ENCODE data around the gene ABLIM3.

ABLIM3 gene

DNA sequence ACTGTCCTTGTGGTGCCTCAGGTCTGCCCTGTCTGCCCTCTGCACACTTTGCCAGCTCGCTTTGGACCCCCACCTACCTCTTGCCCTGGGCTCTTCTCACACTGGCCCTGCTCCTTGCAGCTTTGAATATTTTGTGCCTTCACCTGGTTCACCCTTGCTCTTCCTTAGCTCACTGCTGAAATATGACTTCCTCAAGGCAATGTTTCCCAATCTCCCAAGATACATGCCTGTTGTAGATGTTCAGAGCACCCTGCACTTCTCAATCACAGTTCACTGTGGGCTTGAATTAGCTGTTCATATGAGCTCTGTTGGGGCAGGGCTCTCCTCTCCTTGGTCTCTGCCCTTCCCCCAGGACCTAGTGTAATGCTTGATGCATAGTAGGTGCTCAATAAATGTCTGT lies 138.4 kb downstream of the ABLIM3 start:
- no peaks in the 10 kb centered on the region for H3K27me3 ChIP-seq (ENCODE audit: control insufficient read depth, insufficient read depth, low read length)
- no peak overlapping the region for H3K27ac ChIP-seq
- TF ChIP-seq, protein P1, sequence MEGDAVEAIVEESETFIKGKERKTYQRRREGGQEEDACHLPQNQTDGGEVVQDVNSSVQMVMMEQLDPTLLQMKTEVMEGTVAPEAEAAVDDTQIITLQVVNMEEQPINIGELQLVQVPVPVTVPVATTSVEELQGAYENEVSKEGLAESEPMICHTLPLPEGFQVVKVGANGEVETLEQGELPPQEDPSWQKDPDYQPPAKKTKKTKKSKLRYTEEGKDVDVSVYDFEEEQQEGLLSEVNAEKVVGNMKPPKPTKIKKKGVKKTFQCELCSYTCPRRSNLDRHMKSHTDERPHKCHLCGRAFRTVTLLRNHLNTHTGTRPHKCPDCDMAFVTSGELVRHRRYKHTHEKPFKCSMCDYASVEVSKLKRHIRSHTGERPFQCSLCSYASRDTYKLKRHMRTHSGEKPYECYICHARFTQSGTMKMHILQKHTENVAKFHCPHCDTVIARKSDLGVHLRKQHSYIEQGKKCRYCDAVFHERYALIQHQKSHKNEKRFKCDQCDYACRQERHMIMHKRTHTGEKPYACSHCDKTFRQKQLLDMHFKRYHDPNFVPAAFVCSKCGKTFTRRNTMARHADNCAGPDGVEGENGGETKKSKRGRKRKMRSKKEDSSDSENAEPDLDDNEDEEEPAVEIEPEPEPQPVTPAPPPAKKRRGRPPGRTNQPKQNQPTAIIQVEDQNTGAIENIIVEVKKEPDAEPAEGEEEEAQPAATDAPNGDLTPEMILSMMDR (IDR thresholded peaks at IDR 0.05), result no peak

GRCh38 chr5:149280124-149280523 lies 138.8 kb downstream of the ABLIM3 start:
- Histone ChIP-seq H3K9me3 (ENCODE audit: control insufficient read depth, low read length) (no peaks in the 10 kb centered on the region), H3K79me2 (peaks cover 11% of the 10 kb centered on the region), H3K4me2 (ENCODE audit: low read length) (no peak overlapping the region), H3K27me3 (ENCODE audit: control insufficient read depth, insufficient read depth, low read length) (no peaks in the 10 kb centered on the region), H2AFZ (no peak overlapping the region), H3K9ac (no peak overlapping the region), H3K27ac (no peak overlapping the region), H3K36me3 (ENCODE audit: control insufficient read depth, insufficient read depth, low read length) (no peaks in the 10 kb centered on the region), H3K4me3 (ENCODE audit: low read depth, low read length) (no peak overlapping the region), H3K4me1 (peaks cover 30% of the 10 kb centered on the region)
- TF ChIP-seq, protein P1 (IDR thresholded peaks at IDR 0.05), result no peak

More for the DNA sequence above, 138.4 kb downstream of the ABLIM3 start:
- H3K4me2 ChIP-seq (ENCODE audit: low read length), result no peak overlapping the region
- no peak overlapping the region for H2AFZ ChIP-seq
- no peak overlapping the region for H3K4me3 ChIP-seq (ENCODE audit: low read depth, low read length)
- no peak overlapping the region for H3K9ac ChIP-seq
- H3K36me3 ChIP-seq (ENCODE audit: control insufficient read depth, insufficient read depth, low read length), result no peaks in the 10 kb centered on the region
- H3K79me2 ChIP-seq, result peaks cover 11% of the 10 kb centered on the region
- H3K4me1 ChIP-seq, result peaks cover 30% of the 10 kb centered on the region
- H3K9me3 ChIP-seq (ENCODE audit: control insufficient read depth, low read length), result no peaks in the 10 kb centered on the region

- TF ChIP-seq, protein P1 (IDR thresholded peaks at IDR 0.05), result no peak
- Histone ChIP-seq H3K27me3 (ENCODE audit: control insufficient read depth, insufficient read depth, low read length) (no peaks in the 10 kb centered on the region), H3K27ac (no peak overlapping the region), H3K4me2 (ENCODE audit: low read length) (no peak overlapping the region), H3K4me1 (peaks cover 31% of the 10 kb centered on the region), H2AFZ (no peak overlapping the region), H3K9ac (no peak overlapping the region), H3K79me2 (peaks cover 11% of the 10 kb centered on the region), H3K9me3 (ENCODE audit: control insufficient read depth, low read length) (no peaks in the 10 kb centered on the region), H3K4me3 (ENCODE audit: low read depth, low read length) (no peak overlapping the region), H3K36me3 (ENCODE audit: control insufficient read depth, insufficient read depth, low read length) (no peaks in the 10 kb centered on the region)
Measured at GRCh38 chr5:149280802-149281201, 139.5 kb downstream of the ABLIM3 start.

GRCh38 chr5:149282027-149282965 lies 141.0 kb downstream of the ABLIM3 start:
- Histone ChIP-seq H3K9ac (no peak overlapping the region), H3K4me1 (peaks cover 22% of the 10 kb centered on the region), H3K4me3 (ENCODE audit: low read depth, low read length) (no peak overlapping the region), H2AFZ (no peak overlapping the region), H3K36me3 (ENCODE audit: control insufficient read depth, insufficient read depth, low read length) (no peaks in the 10 kb centered on the region), H3K27me3 (ENCODE audit: control insufficient read depth, insufficient read depth, low read length) (no peaks in the 10 kb centered on the region), H3K4me2 (ENCODE audit: low read length) (no peak overlapping the region), H3K9me3 (ENCODE audit: control insufficient read depth, low read length) (no peaks in the 10 kb centered on the region), H3K27ac (no peak overlapping the region), H3K79me2 (peaks cover 10% of the 10 kb centered on the region)
- TF ChIP-seq, protein P1 (IDR thresholded peaks at IDR 0.05), result no peak
